ENCODE measurements around the gene FAM162A.

DNA sequence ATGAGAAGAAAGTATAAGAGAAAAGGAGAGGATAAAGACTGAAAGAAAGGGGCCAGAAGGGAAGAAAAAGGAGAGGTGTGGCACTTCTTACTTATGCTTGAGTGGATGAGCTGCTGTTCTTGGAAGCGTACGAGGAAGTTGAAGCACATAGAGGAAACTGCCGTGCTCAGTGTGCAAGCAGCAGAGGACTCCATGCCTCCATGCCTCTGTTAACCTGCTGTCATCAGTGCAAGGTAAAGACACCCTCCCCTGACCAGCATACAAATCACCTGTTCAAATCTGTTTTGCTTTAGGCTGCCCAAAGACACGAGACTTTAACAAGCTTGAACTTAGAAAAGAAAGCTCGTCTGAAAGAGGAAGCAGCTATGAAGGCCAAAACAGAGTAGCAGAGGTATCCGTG lies 25.5 kb downstream of the FAM162A start:
- no peak for TF ChIP-seq CTCF (IDR thresholded peaks at IDR 0.05)
- no peak for TF ChIP-seq POLR2A (IDR thresholded peaks at IDR 0.05)

Data from heart left ventricle (tissue), 13 donors.